ENCODE measurements around the gene GDPD4.

DNA sequence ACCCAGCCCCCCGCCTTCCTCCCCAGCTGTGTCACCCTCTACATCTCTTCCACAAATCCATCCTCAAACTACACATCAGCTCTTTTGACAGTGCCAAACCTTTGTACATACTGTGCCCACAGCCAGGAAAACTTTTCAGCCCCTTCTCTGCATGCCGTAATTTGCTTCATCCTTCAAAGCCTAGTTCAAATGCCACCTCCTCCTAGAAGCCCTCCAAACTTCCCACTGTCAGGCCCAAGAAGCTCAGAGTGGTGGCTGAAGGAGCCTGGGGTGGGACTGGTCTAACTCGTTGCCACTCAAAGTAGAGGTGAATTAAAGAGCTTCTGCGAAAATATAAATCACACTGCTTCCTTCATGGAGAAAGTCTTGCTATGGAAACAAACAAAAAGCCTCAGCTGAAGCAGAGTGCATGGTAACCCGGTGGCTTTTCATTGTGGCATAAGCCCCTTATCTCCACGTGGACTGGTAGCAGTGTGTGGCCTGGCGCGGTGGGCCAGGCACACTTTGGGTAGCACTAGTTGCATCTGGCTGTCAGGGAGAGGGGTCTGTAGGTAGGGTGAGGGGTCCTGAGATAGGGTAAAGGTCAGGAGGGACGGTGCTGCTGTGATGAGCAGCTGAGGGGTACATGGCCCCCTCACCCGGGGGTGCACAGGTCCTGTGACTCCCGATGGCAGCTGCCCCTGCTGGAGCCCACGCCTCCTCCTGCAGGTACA lies 96.6 kb downstream of the GDPD4 start:
- TF ChIP-seq, protein P1, sequence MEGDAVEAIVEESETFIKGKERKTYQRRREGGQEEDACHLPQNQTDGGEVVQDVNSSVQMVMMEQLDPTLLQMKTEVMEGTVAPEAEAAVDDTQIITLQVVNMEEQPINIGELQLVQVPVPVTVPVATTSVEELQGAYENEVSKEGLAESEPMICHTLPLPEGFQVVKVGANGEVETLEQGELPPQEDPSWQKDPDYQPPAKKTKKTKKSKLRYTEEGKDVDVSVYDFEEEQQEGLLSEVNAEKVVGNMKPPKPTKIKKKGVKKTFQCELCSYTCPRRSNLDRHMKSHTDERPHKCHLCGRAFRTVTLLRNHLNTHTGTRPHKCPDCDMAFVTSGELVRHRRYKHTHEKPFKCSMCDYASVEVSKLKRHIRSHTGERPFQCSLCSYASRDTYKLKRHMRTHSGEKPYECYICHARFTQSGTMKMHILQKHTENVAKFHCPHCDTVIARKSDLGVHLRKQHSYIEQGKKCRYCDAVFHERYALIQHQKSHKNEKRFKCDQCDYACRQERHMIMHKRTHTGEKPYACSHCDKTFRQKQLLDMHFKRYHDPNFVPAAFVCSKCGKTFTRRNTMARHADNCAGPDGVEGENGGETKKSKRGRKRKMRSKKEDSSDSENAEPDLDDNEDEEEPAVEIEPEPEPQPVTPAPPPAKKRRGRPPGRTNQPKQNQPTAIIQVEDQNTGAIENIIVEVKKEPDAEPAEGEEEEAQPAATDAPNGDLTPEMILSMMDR (IDR thresholded peaks at IDR 0.05; ENCODE audit: low read length), result no peak
- TF ChIP-seq EZH2phosphoT487 (IDR thresholded peaks at IDR 0.05; ENCODE audit: low read length), result no peak
- TF ChIP-seq EZH2 (optimal IDR thresholded peaks at IDR 0.05; ENCODE audit: low read depth, low read length), result no peak

All from MM.1S (cell line).